HG02852 (cell line): ENCODE measurements around the gene SCAF8.
"Not testable (repeated sequence)": the region's sequence is repeated elsewhere in the genome, so short reads cannot be mapped to it uniquely, and the experiment has no call there.

Source experiments
- ATAC-seq: cut with Tn5 transposase; IDR thresholded peaks from one replicate; pipeline ENCODE4 v1.9.1; 2021; ENCODE audit warnings: mild to moderate bottlenecking, moderate library complexity; ENCODE audit not compliant: unreplicated experiment

Gene SCAF8

GRCh38 chr6:154779157-154779556 is 45.9 kb downstream of the SCAF8 start:
- ATAC-seq: not testable (repeated sequence)

- ATAC-seq: no peak
Observed at GRCh38 chr6:154782193-154782592, 49.0 kb downstream of the SCAF8 start.

- no peak for ATAC-seq
Observed at GRCh38 chr6:154783229-154783628, 50.0 kb downstream of the SCAF8 start.

- ATAC-seq: no peak
Observed at GRCh38 chr6:154785075-154785474, 51.9 kb downstream of the SCAF8 start.

- no peak for ATAC-seq
Observed at GRCh38 chr6:154786144-154786868, 53.1 kb downstream of the SCAF8 start.

GRCh38 chr6:154791556-154792317 is 58.5 kb downstream of the SCAF8 start:
- ATAC-seq: no peak

- no peak for ATAC-seq
Observed at GRCh38 chr6:154792325-154792724, 59.1 kb downstream of the SCAF8 start.

- no peak for ATAC-seq
Observed at GRCh38 chr6:154792761-154793160, 59.5 kb downstream of the SCAF8 start.

GRCh38 chr6:154796484-154796883 is 63.3 kb downstream of the SCAF8 start:
- ATAC-seq: no peak

GRCh38 chr6:154797857-154798256 is 64.6 kb downstream of the SCAF8 start:
- no peak for ATAC-seq

- no peak for ATAC-seq
Observed at GRCh38 chr6:154800338-154800737, 67.1 kb downstream of the SCAF8 start.

- no peak for ATAC-seq
Observed at GRCh38 chr6:154805288-154805911, 72.2 kb downstream of the SCAF8 start.

GRCh38 chr6:154806804-154807203 is 73.6 kb downstream of the SCAF8 start:
- ATAC-seq: no peak

- not testable (repeated sequence) for ATAC-seq
Observed at GRCh38 chr6:154811663-154812062, 78.4 kb downstream of the SCAF8 start.

GRCh38 chr6:154814063-154814462 is 80.8 kb downstream of the SCAF8 start:
- peak; percentile 86 for ATAC-seq

- no peak for ATAC-seq
Observed at GRCh38 chr6:154815938-154816820, 83.0 kb downstream of the SCAF8 start.

- no peak for ATAC-seq
Observed at GRCh38 chr6:154821099-154821498, 87.9 kb downstream of the SCAF8 start.

- no peak for ATAC-seq
Observed at GRCh38 chr6:154821638-154822037, 88.4 kb downstream of the SCAF8 start.

GRCh38 chr6:154822947-154823558 is 89.8 kb downstream of the SCAF8 start:
- ATAC-seq: no peak

GRCh38 chr6:154824076-154824475 is 90.9 kb downstream of the SCAF8 start:
- ATAC-seq: no peak
